GM21367 (cell line): ENCODE results near the gene PPP3CA.

Source experiments
- ATAC-seq: cut with Tn5 transposase; IDR thresholded peaks from one replicate; pipeline ENCODE4 v1.9.1; 2021; ENCODE audit not compliant: unreplicated experiment

The PPP3CA gene

GRCh38 chr4:101347267-101347556 is at the start of gene PPP3CA:
TSS of gene PPP3CA (minus strand) at chr4:101347526.
- no peak for ATAC-seq

GRCh38 chr4:101393256-101393655 is 45.9 kb upstream of the PPP3CA start:
- ATAC-seq: no peak

DNA sequence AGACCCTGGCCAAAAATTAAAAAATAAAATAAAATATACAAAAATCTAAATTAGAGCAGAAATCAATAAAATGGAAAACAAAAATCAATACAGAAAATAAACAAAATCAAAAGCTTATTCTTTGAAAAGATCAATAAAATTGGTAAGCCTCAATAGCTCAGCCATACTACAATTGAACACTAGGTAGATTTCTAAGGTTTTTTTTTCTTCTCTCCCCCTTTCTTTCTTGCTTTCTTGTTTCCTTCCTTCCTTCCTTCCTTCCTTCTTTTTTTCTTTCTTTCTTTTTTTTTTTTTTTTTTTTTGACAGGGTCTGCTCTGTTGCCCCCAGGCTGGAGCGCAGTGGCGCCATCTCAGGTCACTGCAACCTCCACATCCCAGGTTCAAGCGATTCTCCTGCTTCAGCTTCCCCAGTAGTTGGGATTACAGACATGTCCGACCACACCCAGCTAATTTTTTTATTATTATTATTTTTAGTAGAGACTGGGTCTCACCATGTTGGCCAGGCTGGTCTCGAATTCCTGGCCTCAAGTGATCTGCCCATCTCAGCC is 23.4 kb upstream of the PPP3CA start:
- ATAC-seq: no peak

DNA sequence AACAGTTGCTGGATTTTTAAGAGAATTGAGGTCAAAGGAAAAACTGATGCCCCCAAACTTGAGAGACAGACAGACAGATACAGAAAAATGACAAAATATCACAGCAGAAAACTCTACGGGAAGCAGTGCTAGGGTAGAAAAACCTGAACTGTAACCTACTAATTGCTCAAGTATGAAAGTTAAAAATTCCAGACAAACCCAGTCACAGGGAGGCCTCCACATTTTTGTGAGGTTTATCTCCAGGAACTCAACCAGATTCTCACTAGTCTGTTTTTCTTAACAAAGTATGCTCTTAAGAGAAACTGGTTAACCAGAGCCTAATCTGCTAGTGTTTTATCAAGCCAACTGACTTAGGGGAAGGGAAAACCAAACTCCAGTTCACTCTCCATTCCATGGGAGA is 19.9 kb upstream of the PPP3CA start:
- ATAC-seq: no peak

DNA sequence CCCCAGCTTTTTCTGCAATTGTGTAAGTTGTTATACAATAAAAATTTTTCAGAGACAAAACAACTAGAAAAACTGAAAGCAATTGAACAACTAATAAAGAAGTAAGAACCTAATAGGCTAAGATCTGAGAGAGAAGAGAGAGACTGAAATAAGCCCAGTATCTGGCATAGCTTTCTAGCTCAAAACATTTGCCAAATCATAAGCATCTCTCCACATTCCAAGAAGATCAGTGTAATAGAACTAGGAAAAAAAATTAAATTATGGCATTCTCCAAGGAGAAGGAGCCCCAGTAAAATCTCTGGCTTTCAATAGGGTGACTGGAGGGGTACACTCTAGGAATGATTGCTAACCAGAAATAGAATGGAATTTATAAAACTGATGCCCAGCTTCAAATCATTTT is 19.0 kb upstream of the PPP3CA start:
- ATAC-seq: no peak

GRCh38 chr4:101357751-101358150 is 10.4 kb upstream of the PPP3CA start:
- no peak for ATAC-seq

GRCh38 chr4:101356928-101357327 is 9.6 kb upstream of the PPP3CA start:
- ATAC-seq: no peak

DNA sequence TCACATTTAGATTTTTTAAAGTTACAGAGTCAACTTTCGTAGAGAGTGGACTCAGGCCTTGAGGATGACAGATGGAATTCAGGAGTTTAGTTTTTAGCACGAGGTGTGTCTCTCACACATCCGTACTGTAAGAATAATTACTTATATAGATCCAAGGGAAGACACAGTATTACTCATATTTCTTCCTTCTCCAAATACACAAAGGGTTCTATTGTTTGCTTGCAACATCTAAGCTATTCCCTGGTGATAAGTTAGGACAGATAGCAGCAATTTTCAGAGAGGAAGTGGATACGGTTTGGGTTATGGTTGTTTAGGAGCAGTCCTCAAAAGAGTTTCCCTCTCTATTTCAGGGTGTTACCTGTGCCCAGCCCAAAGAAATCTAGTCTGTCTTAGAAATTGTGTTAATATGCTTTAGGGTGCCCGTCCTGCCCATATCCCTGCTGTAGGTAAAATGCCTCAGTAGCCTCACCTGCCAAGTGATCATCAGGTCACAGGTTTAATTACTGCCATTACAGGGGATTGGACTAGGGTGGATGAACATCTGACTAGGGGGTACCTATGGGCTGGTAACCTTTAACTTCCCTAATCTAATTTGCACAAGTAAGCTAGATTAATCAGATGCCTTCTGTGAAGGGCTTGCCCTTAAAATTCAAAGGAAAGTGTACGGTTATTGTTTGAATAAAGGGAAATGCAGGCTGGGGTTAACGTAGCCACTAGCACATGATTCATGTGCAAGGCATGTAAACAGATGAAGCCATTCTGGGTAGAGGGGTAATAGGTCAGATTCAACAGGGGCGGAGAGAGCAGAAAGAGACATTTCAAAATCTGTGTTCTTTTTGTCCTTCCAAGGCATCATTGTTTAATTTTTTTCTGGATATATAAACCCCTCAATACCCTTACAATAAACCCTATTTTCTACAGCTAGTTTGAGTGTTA is 8.7 kb upstream of the PPP3CA start:
- no peak for ATAC-seq

DNA sequence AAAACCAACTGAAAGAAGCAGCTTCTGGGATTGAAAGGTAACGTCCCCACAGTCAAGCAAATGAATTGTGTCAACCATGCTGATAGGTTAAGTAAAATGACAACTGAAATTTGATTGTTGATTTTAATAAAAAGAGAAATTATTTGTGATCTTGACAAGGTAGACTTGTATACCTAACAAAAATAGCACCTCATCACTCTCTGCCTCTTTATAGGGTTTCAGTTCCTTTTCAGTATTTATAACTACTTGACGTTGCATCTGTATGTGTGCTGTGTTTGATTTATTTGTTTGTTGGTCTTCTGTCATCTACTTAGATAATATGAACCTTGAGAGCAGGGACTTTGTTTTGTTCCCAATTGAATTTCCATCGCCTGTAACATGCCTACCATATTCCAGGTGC is 7.9 kb upstream of the PPP3CA start:
- ATAC-seq: peak; percentile 97

DNA sequence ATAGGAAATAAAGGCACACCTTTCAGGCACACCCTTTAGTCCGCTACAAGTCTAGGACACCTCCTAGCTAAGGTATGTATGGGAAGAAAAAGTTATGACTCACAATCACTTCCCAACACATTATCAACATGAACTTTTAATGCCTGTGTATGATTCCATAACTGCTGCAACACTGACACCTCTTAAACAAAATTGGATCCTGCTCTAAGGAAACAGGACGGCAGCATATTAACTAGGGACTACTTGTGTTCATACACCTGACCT is 2.4 kb upstream of the PPP3CA start:
- ATAC-seq: no peak

DNA sequence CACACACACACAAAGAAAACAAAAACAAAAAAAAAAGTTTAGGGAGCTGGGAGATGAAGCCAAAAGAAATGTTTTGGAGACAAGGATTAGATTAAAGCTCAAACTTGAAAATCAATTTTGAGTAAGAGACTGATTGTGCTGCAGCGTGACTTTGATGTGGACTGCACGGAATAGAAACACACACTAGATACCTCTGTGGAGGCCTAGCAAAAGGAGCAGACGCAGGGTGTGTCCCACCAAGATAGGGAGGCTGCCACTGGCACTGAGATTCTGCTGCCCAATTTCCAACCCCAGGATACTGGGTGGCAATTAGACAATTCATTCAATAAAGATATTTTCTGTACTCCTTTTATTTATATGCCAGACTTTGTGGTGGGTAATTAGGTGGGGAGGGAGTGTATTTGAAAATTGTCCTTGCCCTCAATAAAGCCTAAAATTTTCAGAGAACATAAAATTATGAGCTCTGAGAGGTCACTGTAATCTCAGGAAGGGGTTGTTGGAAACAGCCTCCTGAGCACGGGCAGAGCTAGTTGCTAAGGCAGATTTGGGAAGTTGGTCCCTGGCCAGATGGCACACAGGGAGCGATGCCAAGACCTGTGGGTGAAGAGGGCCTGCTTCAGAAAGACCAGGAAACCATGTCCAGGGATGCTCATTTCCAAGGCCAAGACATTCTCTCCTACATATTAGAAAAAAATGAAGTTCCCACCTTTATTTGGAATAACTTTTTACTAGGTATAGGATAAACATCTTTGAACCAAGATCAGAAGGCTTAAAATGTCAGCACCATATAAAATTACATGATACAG is 1.9 kb upstream of the PPP3CA start:
- no peak for ATAC-seq

DNA sequence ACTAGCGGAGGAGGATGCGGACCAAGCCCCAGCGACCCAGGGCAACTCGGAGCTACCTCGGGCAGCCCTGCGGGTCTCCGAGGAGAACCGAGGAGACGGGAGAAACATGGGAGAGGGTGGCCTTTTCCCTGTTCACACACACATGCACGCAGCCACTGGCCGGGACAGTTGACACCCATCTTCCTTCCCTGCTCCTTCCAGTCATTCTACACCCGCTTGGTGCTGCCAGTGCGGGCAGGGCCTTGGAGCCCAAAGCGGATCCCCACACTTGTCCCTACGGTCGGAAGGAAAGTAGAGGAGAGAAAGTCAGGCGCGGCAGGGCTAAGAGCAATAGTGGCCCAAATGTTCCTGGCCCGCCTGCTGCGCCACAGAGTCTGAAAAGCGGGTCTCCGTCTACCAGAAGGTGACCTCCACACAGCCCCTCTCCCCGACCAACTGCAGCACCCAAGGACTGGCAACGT is 1.1 kb upstream of the PPP3CA start:
- ATAC-seq: no peak

DNA sequence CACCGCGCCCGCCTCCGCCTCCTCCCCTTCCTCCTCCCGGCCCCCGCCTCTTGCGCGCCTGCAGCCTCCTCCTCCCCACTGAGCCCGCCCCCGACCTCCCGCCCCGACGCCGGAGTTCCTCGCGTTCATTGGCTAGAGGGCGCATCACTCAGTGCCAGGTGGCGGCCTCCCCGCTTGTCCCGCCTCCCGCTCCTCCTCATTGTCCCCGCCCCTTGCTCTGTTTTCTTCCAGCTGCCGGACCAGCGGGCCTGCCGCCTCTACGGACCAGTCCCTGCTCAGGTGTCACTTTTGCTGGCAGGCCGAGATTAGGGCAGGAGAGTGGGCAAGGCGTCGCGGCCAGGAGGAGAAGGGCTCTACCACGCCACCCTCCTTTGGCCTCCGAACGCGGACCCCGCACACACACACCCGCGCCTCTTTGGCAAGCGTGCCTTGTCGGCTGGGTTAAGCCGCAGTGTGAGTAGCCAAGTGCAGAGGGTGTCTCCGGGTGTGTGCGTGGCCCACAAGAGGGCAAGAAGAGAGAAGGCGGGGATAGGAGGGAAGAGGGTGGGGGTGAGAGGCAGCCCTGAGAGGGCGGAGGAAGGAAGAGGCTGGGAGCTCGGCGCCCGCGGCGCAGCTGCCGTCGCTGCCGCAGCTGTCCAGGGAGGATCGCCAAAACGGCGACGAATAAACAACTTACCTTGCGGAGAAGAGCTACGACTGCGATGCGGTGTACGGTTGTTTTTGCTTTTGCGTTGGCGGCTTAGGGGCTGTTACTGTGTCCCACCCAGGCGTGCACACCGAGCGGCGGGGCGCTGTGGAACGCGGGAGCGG is 436 bp upstream of the PPP3CA start:
- peak; percentile 77 for ATAC-seq

GRCh38 chr4:101346351-101347266 is 717 bp downstream of the PPP3CA start:
- peak; percentile 1 for ATAC-seq

- no peak for ATAC-seq
These were observed 1.6 kb downstream of the PPP3CA start for GRCh38 chr4:101345596-101346350.

GRCh38 chr4:101345271-101345595 is 2.1 kb downstream of the PPP3CA start:
- ATAC-seq: no peak

- no peak for ATAC-seq
These were observed 8.0 kb downstream of the PPP3CA start for GRCh38 chr4:101339332-101339731.

- no peak for ATAC-seq
These were observed 9.6 kb downstream of the PPP3CA start for GRCh38 chr4:101337688-101338087.

- peak; percentile 50 for ATAC-seq
These were observed 12.3 kb downstream of the PPP3CA start for GRCh38 chr4:101334963-101335572.
